Left lobe of liver (tissue), 2 donors: ENCODE data around the gene HSF2BP. TPM values are rescaled to one million over a fixed set of nuclear protein-coding genes. Genes with fewer than 3 reads are reported as not detected.
A peak's percentile ranks its signal among the peaks of the same experiment; 100 is the strongest.
"Not testable (repeated sequence)": the region's sequence is repeated elsewhere in the genome, so short reads cannot be mapped to it uniquely, and the experiment has no call there.

Source experiments
- ATAC-seq: fragments of 200-7000 bp; cut with Tn5 transposase; one replicate; pipeline ENCODE4 v1.9.1; 2020; ENCODE audit warnings: mild to moderate bottlenecking, moderate library complexity
- DNase-seq: peaks from one replicate; pipeline ENCODE4 v3.0.0-alpha.2; 2020; ENCODE audit warnings: low spot score
- total RNA-seq: library from RNA; stranded (reverse); gene quantifications from one replicate; pipeline ENCODE4 v1.2.1, GENCODE V29; 2021
- donor health status: DM: no; HTN: no; CAD: no; lungs with moderate emphysema.
- donor health status: DM: no; HTN: yes; CAD: no.

HSF2BP gene
- total RNA-seq, 1 donor from 2014 or later, result 0.20 TPM

DNA sequence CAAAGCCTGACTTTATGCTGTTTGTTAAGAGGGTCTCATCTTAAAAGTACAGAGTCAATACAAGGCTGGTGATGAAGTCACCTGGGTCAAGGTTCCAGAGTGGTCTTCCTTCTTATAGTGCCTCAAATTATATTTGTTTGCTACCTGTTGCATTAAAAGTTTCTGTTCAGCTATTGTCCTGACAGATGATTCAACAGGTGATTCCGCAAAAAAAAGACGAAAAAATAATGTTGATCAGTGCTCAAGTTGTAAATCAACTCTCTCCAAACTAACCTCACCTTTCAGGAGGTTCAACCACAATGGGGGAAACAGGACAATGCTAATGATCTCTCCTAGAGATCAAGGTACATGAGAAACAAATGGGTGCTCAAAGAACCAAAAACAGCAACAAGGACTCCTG, 35.7 kb downstream of the HSF2BP start:
- DNase-seq (no peak), ATAC-seq (no peak)

- ATAC-seq (no peak), DNase-seq (no peak)
Measured at GRCh38 chr21:43622796-43623195, 36.5 kb downstream of the HSF2BP start.

DNA sequence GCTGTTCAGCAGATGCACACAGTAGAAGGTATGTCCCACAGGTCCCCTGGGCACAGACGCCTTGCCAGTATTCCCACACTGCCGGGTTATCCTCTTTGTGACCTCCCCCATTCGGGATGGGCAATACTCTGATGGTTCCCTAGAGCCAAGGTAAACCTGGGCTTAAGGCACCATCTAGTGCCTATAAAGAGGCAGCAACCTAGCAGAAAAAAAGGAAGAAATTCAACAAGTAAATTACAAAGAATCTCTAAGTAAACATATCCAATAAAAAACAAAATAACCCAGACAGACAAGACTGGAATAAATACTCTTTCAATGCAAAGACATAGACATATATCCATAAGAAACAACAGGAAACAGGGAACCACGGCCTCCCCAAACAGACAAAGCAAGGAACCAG, 39.4 kb downstream of the HSF2BP start:
- no peak for ATAC-seq
- DNase-seq, result no peak

- no peak for DNase-seq
- no peak for ATAC-seq
Measured at GRCh38 chr21:43619344-43619743, 39.9 kb downstream of the HSF2BP start.

GRCh38 chr21:43618940-43619339, 40.3 kb downstream of the HSF2BP start:
- ATAC-seq (no peak), DNase-seq (no peak)

- DNase-seq, ATAC-seq: not testable (repeated sequence)
Measured at GRCh38 chr21:43616861-43617260, 42.4 kb downstream of the HSF2BP start.

- DNase-seq, result no peak
Measured at GRCh38 chr21:43614839-43615238, 44.4 kb downstream of the HSF2BP start.

DNA sequence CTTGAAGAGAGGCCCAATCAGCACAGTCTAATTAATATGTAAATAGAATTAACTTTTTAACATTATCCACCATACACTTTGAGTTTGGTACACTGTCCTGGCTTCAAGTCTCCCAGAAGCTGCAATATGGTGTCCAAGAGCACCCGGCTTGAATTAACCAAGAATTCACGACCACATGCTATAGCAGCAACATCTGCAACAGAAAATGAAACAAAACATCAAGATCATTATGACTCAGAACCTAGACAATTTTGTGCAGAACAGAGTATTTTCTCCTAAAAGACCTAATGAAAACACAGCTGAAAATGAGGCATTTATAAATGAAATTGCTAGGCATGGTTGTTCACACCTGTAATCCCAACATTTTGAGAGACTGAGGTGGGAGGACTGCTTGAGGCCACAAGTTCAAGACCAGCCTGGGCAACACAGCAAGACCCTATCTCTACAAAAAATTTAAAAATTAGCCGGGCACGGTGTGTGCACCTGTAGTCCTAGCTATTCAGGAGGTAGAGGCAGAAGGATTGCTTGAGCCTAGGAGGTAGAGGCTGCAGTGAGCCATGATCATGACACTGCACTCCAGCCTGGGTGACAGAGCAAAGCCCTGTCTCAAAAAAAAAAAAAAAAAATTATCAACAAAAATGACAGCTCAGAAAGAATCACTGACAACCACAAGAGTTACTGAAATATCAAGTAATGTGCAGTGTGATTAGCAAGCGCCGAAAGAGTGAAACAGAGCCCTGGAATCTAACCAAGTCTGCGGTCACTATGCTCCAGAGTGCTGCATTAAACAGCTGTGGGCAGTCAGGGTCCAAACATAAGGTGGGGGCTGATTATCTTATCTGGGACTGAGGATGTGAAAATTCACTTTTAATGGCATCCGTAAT, 45.3 kb downstream of the HSF2BP start:
- ATAC-seq (no peak), DNase-seq (no peak)

More at GRCh38 chr21:43614839-43615238, 44.4 kb downstream of the HSF2BP start:
- ATAC-seq, result no peak

DNA sequence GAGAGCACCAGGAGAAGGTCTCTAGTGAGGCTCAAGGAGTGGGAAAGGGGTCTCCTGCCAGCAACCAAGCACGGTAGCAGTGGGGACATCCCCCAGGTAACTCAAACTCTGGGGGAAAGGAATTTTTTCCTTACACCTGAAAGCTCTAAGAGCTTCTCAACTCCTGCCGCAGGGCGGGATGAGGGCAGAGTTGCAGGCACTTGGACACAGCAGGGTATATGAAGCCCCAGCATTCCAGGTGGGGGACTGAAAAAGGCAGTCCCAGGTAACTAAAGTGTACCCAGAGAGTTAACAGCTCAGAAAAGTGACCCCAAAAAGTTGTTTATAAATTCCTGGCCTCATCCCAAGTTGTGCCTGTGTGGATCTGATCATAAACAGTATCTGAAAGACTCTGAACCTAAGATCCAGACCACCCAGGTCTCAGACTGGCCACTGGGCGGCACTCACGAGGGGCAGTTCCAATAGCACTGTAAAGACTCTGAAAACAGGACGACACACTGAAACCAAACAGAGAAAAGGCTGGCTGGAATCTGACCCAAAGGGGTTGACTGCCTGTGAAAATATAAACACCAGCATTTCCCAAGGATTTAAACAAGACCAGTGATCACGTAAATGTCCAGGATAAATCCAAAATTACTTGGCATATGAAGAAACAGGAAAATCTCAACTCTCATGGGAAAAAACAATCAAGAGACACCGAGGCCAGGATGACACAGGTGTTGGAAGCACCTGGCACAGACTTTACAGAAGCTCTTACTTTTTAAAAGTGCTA, 47.5 kb downstream of the HSF2BP start:
- ATAC-seq (peak; percentile 95), DNase-seq (peak; percentile 67)

GRCh38 chr21:43609501-43610340, 49.6 kb downstream of the HSF2BP start:
- peak; percentile 62 for DNase-seq
- ATAC-seq, result peak; percentile 64

DNA sequence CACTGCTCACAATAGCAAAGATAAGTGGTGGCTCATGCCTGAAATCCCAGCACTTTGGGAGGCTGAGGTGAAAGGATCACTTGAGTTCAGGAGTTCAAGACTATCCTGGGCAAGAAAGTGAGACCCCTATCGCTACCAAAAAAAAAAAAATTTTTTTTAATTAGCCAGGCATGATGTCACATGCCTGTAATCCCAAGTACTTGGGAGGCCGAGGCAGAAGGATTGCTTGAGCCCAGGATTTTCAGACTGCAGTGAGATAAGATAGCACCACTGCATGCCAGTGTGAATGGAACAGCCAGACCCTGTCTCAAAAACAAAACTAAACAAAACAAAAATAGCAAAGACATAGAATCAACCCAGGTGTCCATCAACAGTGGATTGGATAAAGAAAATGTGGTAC, 50.6 kb downstream of the HSF2BP start:
- ATAC-seq (no peak), DNase-seq (no peak)

DNA sequence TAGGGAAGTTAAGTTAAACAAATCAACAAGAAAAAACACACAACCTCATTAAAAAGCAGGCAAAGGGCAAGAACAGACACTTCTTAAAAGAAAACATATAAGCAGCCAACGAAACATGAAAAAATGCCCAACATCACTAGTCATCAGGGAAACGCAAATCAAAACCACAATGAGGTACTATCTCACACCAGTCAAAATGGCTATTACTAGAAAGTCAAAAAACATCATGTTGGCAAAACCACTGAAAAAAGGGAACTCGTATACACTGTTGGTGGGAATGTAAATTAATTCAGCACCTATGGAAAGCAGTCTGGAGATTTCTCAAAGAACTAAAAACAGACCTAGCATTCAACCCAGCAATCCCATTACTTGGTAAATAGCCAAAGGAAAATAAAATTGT, 51.1 kb downstream of the HSF2BP start:
- ATAC-seq, result no peak

GRCh38 chr21:43605320-43606215, 53.7 kb downstream of the HSF2BP start:
- ATAC-seq, result no peak

More for the DNA sequence above, 51.1 kb downstream of the HSF2BP start:
- no peak for DNase-seq

GRCh38 chr21:43604505-43605204, 54.6 kb downstream of the HSF2BP start:
- DNase-seq (no peak), ATAC-seq (no peak)

More at GRCh38 chr21:43605320-43606215, 53.7 kb downstream of the HSF2BP start:
- DNase-seq, result no peak

DNA sequence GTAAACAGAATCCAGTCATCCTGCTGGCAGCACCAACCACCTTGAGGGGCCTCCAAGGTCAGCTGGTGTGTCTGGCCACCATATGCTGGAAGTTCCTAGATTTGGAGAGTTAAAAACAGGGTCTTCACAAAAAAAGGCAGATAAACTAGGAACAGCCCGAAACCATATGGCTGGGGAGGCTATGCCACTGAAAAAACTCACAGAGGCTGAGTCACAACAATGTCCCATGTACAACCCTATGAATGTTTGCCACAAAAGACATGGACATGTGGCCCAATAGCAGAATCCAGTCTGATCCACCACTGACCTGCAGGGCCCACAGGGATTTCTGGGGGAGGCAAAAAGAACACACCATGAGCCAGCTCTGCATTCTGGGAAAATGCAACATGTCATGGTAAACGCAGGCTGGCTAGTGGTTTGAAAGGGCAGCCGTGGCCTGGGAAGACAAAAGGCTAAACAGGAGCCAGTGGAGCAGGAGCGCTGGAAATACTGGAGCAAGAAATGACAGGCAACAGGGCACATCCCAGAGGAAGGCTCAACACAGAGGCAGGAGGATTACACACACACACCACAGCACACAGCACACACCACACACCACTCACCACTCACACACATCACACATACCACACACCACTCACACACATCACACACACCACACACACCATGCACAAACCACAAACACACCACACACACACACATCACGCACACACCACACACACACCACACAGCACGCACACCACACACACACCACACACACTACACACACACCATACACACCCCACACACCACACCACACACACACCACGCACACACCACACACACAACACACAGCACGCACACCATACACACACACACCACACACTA, 55.4 kb downstream of the HSF2BP start:
- ATAC-seq, result no peak
- DNase-seq, result no peak

DNA sequence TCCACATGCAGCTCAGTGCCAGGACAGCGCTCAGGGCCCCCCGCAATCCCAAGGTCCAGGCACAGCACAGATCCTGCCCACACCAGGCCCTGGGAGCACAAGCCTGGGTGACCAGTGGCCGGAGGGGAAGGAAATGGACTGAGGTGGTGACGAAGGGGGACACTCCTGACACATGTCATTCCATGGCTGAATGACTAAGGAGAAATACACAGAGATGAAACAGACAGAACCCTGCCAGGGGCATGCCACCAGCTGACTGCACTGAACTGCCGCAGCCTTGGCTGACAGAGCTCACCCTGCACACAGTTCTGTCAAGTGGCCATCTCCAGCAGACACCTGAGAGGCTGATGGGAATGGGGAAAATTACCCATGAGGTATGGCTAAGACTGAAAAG, 56.1 kb downstream of the HSF2BP start:
- ATAC-seq (peak; percentile 31), DNase-seq (no peak)

DNA sequence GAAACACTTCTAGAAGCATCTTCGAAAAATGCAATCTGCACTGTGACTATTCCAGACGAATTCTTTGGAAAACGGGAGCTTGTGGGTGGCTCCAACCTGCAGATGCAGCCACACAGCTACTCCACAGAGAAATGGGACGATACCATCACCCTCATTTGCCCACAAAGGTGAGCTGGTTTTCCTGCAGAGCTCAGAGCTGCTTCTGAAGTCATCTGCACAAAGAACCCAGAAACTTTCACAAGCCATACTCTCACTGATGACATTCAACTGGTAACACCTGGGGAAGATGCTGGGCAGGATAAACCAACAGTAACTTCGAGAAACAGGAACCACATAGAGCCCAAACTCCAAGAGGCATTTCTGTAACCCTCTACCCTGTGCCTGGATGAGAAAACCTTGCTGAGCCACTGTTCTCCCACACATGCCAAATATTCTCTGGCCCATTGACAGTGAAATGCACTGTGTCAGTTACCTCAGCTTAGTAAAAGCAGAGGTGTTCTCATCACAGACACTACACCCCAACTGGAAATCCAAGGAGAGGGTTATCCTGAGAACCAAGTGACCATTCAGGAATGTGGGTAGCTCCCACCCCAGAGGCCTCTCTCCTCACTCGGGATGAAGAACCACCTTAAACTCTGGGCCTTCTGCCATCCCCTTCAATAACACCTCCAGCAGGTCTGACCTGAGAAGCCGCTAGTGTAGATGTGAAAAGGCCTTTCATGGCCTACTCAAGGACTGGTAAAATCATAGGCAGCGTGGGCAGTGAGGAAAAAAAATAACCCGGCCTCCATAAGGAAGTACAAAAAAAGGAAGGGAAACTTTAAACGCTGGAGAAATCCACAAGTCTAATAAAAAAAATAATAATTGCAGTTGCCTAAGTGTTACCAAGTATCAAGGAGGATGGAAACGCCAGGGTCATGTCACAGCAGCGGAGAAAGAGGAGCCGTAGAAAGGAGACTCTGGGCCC, 56.7 kb downstream of the HSF2BP start:
- ATAC-seq (peak; percentile 19), DNase-seq (no peak)
